ENCODE results near the gene MBD5. TPM values are rescaled to one million over a fixed set of nuclear protein-coding genes. Genes with fewer than 3 reads are reported as not detected.

The MBD5 gene
- total and polyA plus RNA-seq, 2 experiments from 2014 or later: 12.1 to 23.4 TPM

- TF ChIP-seq EZH2 (IDR thresholded peaks at IDR 0.05; ENCODE audit: insufficient read depth, poor library complexity, severe bottlenecking) (no peak), EZH2phosphoT487 (IDR thresholded peaks at IDR 0.05; ENCODE audit: insufficient read depth, low read depth) (no peak)
- Histone ChIP-seq H3K79me2 (ENCODE audit: insufficient read depth) (no peaks in the 10 kb centered on the region), H3F3A (ENCODE audit: insufficient read depth) (no peaks in the 10 kb centered on the region), H4K20me1 (ENCODE audit: insufficient read depth) (no peaks in the 10 kb centered on the region), H3K27ac (no peak overlapping the region), H3K9me3 (ENCODE audit: low read depth) (no peaks in the 10 kb centered on the region), H3K9ac (no peak overlapping the region), H3K4me3 (no peak overlapping the region), H3K27me3 (replicated peaks; ENCODE audit: insufficient read depth) (0 out of 2 replicates have a peak, but pooled peaks cover 4% of the 10 kb centered on the region), H2AFZ (no peak overlapping the region), H3K4me2 (ENCODE audit: unreplicated experiment) (no peak overlapping the region), H3K4me1 (ENCODE audit: insufficient read depth) (no peaks in the 10 kb centered on the region), H3K9me2 (ENCODE audit: insufficient read depth) (no peaks in the 10 kb centered on the region), H3K36me3 (ENCODE audit: low read depth) (no peaks in the 10 kb centered on the region)
- WGBS, 2 experiments (ENCODE audit: low coverage in 1 of 2, low lambda C conversion rate in 2 of 2, missing lambda C conversion rate in 2 of 2): 83 to 88% methylated on average over 7 of the region's 7 CpGs
- DNase-seq: no peak
- in situ Hi-C loops (cut with MboI): no loop called here
Observed at GRCh38 chr2:148531235-148531634, 510.3 kb downstream of the MBD5 start.

GRCh38 chr2:148531669-148532428 is 511.0 kb downstream of the MBD5 start:
- Histone ChIP-seq H2AFZ (no peak overlapping the region), H3K4me2 (ENCODE audit: unreplicated experiment) (no peak overlapping the region), H3K36me3 (ENCODE audit: low read depth) (no peaks in the 10 kb centered on the region), H3K79me2 (ENCODE audit: insufficient read depth) (no peaks in the 10 kb centered on the region), H3K4me1 (ENCODE audit: insufficient read depth) (no peaks in the 10 kb centered on the region), H4K20me1 (ENCODE audit: insufficient read depth) (no peaks in the 10 kb centered on the region), H3K9me2 (ENCODE audit: insufficient read depth) (no peaks in the 10 kb centered on the region), H3K4me3 (no peak overlapping the region), H3K27ac (no peak overlapping the region), H3K27me3 (replicated peaks; ENCODE audit: insufficient read depth) (peaks cover 4% of the 10 kb centered on the region; the same call in 1 of the 2 replicates), H3K9me3 (ENCODE audit: low read depth) (no peaks in the 10 kb centered on the region), H3K9ac (no peak overlapping the region), H3F3A (ENCODE audit: insufficient read depth) (no peaks in the 10 kb centered on the region)
- no peak for DNase-seq
- in situ Hi-C loops (cut with MboI): no loop called here
- 66 to 77% methylated on average over 13 of the region's 13 CpGs for WGBS, 2 experiments (ENCODE audit: low coverage in 1 of 2, low lambda C conversion rate in 2 of 2, missing lambda C conversion rate in 2 of 2)
- no peak for TF ChIP-seq EZH2 (IDR thresholded peaks at IDR 0.05; ENCODE audit: insufficient read depth, poor library complexity, severe bottlenecking)
- no peak for TF ChIP-seq EZH2phosphoT487 (IDR thresholded peaks at IDR 0.05; ENCODE audit: insufficient read depth, low read depth)

GRCh38 chr2:148533004-148533403 is 512.1 kb downstream of the MBD5 start:
- H4K20me1 ChIP-seq (ENCODE audit: insufficient read depth): no peaks in the 10 kb centered on the region
- no peak for DNase-seq
- no peaks in the 10 kb centered on the region for H3K9me2 ChIP-seq (ENCODE audit: insufficient read depth)
- no peak overlapping the region for H2AFZ ChIP-seq
- 60% methylated on average over 8 of the region's 8 CpGs for WGBS, 2 experiments (ENCODE audit: low coverage in 1 of 2, low lambda C conversion rate in 2 of 2, missing lambda C conversion rate in 2 of 2)
- TF ChIP-seq EZH2phosphoT487 (IDR thresholded peaks at IDR 0.05; ENCODE audit: insufficient read depth, low read depth) (no peak), EZH2 (IDR thresholded peaks at IDR 0.05; ENCODE audit: insufficient read depth, poor library complexity, severe bottlenecking) (no peak)
- H3K79me2 ChIP-seq (ENCODE audit: insufficient read depth): no peaks in the 10 kb centered on the region
- H3K9ac ChIP-seq: no peak overlapping the region
- peaks cover 4% of the 10 kb centered on the region; the same call in 1 of the 2 replicates for H3K27me3 ChIP-seq (replicated peaks; ENCODE audit: insufficient read depth)
- H3K4me3 ChIP-seq: no peak overlapping the region
- no peaks in the 10 kb centered on the region for H3K4me1 ChIP-seq (ENCODE audit: insufficient read depth)
- no peaks in the 10 kb centered on the region for H3F3A ChIP-seq (ENCODE audit: insufficient read depth)
- no peaks in the 10 kb centered on the region for H3K9me3 ChIP-seq (ENCODE audit: low read depth)
- H3K27ac ChIP-seq: no peak overlapping the region
- in situ Hi-C loops (cut with MboI): no loop called here
- no peak overlapping the region for H3K4me2 ChIP-seq (ENCODE audit: unreplicated experiment)
- no peaks in the 10 kb centered on the region for H3K36me3 ChIP-seq (ENCODE audit: low read depth)

- in situ Hi-C loops (cut with MboI): no loop called here
- TF ChIP-seq EZH2phosphoT487 (IDR thresholded peaks at IDR 0.05; ENCODE audit: insufficient read depth, low read depth) (no peak), EZH2 (IDR thresholded peaks at IDR 0.05; ENCODE audit: insufficient read depth, poor library complexity, severe bottlenecking) (no peak)
- Histone ChIP-seq H3K9me3 (ENCODE audit: low read depth) (no peaks in the 10 kb centered on the region), H3K36me3 (ENCODE audit: low read depth) (no peaks in the 10 kb centered on the region), H3F3A (ENCODE audit: insufficient read depth) (no peaks in the 10 kb centered on the region), H2AFZ (no peak overlapping the region), H3K27me3 (replicated peaks; ENCODE audit: insufficient read depth) (peaks cover 4% of the 10 kb centered on the region; the same call in 1 of the 2 replicates), H3K27ac (no peak overlapping the region), H3K4me2 (ENCODE audit: unreplicated experiment) (no peak overlapping the region), H3K9me2 (ENCODE audit: insufficient read depth) (no peaks in the 10 kb centered on the region), H3K9ac (no peak overlapping the region), H3K79me2 (ENCODE audit: insufficient read depth) (no peaks in the 10 kb centered on the region), H3K4me3 (no peak overlapping the region), H3K4me1 (ENCODE audit: insufficient read depth) (no peaks in the 10 kb centered on the region), H4K20me1 (ENCODE audit: insufficient read depth) (no peaks in the 10 kb centered on the region)
- no peak for DNase-seq
- WGBS, 2 experiments (ENCODE audit: low coverage in 1 of 2, low lambda C conversion rate in 2 of 2, missing lambda C conversion rate in 2 of 2): 67 to 84% methylated on average over 3 of the region's 3 CpGs
Observed at GRCh38 chr2:148533685-148534084, 512.8 kb downstream of the MBD5 start.
